ENCODE measurements around the gene YKT6.

DNA sequence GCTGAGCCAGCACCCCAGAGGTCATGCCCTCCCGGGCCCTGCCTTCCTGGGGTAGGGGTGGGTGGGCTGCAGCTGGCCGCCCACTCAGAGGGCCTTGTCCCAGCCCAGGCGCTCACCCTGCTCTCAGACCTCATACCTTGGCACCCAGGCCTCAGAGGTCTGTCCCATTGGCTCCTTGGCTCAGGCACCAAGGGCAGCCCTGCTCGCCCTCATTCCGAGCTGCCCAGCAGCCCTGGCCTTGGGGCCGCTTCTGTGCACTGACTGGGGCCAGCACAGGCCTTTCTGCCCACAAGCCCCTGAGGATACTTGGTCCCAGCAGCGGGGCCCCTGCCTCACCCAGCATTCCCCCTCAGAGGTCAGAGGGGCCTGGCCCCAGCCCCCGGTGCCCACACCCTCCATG is 34.3 kb downstream of the YKT6 start:
- TF ChIP-seq RAD21 (IDR thresholded peaks at IDR 0.05; ENCODE audit: low read depth), result no peak
- no peak for TF ChIP-seq YY1 (IDR thresholded peaks at IDR 0.05; ENCODE audit: low read depth)
- TF ChIP-seq EP300 (IDR thresholded peaks at IDR 0.05; ENCODE audit: borderline replicate concordance), result no peak
- TF ChIP-seq CEBPB (IDR thresholded peaks at IDR 0.05), result no peak
- TF ChIP-seq, protein P1, sequence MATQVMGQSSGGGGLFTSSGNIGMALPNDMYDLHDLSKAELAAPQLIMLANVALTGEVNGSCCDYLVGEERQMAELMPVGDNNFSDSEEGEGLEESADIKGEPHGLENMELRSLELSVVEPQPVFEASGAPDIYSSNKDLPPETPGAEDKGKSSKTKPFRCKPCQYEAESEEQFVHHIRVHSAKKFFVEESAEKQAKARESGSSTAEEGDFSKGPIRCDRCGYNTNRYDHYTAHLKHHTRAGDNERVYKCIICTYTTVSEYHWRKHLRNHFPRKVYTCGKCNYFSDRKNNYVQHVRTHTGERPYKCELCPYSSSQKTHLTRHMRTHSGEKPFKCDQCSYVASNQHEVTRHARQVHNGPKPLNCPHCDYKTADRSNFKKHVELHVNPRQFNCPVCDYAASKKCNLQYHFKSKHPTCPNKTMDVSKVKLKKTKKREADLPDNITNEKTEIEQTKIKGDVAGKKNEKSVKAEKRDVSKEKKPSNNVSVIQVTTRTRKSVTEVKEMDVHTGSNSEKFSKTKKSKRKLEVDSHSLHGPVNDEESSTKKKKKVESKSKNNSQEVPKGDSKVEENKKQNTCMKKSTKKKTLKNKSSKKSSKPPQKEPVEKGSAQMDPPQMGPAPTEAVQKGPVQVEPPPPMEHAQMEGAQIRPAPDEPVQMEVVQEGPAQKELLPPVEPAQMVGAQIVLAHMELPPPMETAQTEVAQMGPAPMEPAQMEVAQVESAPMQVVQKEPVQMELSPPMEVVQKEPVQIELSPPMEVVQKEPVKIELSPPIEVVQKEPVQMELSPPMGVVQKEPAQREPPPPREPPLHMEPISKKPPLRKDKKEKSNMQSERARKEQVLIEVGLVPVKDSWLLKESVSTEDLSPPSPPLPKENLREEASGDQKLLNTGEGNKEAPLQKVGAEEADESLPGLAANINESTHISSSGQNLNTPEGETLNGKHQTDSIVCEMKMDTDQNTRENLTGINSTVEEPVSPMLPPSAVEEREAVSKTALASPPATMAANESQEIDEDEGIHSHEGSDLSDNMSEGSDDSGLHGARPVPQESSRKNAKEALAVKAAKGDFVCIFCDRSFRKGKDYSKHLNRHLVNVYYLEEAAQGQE (IDR thresholded peaks at IDR 0.05; ENCODE audit: low read depth), result no peak
- TF ChIP-seq, protein P2, sequence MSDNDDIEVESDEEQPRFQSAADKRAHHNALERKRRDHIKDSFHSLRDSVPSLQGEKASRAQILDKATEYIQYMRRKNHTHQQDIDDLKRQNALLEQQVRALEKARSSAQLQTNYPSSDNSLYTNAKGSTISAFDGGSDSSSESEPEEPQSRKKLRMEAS (IDR thresholded peaks at IDR 0.05), result no peak
- no peak for TF ChIP-seq FOXM1 (IDR thresholded peaks at IDR 0.05; ENCODE audit: borderline replicate concordance, low read depth)
- TF ChIP-seq, protein P3, sequence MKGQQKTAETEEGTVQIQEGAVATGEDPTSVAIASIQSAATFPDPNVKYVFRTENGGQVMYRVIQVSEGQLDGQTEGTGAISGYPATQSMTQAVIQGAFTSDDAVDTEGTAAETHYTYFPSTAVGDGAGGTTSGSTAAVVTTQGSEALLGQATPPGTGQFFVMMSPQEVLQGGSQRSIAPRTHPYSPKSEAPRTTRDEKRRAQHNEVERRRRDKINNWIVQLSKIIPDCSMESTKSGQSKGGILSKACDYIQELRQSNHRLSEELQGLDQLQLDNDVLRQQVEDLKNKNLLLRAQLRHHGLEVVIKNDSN (IDR thresholded peaks at IDR 0.05), result no peak
- TF ChIP-seq EGR1 (IDR thresholded peaks at IDR 0.05), result no peak

Data from Ishikawa (cell line).